Neural crest cell (in vitro differentiated cells): Measurements from ENCODE around the gene ACKR3. TPM values are rescaled to one million over a fixed set of nuclear protein-coding genes. Genes with fewer than 3 reads are reported as not detected.

Experiments
- DNase-seq: peaks from one replicate; pipeline ENCODE4 v3.0.0; 2021; ENCODE audit warnings: low read depth, mixed read lengths, low spot score
- H3K27ac Mint-ChIP-seq: one replicate; pipeline ENCODE4 v1.8.0; 2021; ENCODE audit warnings: mild to moderate bottlenecking, mixed read lengths; ENCODE audit not compliant: unreplicated experiment
- H3K27me3 Mint-ChIP-seq: 2 replicates; pipeline ENCODE4 v1.8.0; 2021; ENCODE audit warnings: low read depth, mild to moderate bottlenecking, mixed read lengths
- H3K36me3 Mint-ChIP-seq: 2 replicates; pipeline ENCODE4 v1.8.0; 2021; ENCODE audit warnings: low read depth, mild to moderate bottlenecking, mixed read lengths
- H3K4me1 Mint-ChIP-seq: 2 replicates; pipeline ENCODE4 v1.8.0; 2021; ENCODE audit warnings: mixed read lengths
- H3K4me3 Mint-ChIP-seq: one replicate; pipeline ENCODE4 v1.8.0; 2021; ENCODE audit warnings: mild to moderate bottlenecking, mixed read lengths
- H3K9me3 Mint-ChIP-seq: 2 replicates; pipeline ENCODE4 v1.8.0; 2021; ENCODE audit warnings: mixed read lengths
- CTCF ChIP-seq: fragments of 200-600 bp; sonication (generic); conservative IDR thresholded peaks from 2 replicates; pipeline ENCODE4 v1.5.0; 2021; ENCODE audit warnings: antibody characterized with exemption, mild to moderate bottlenecking
- total RNA-seq: library from RNA; stranded (reverse); gene quantifications from 2 replicates; pipeline ENCODE4 v1.2.1, GENCODE V29; 2021

Gene ACKR3
- total RNA-seq, 1 donor from 2014 or later = 24.5 TPM

GRCh38 chr2:236622201-236622600 lies 52.6 kb downstream of the ACKR3 start:
- peaks cover 24% of the 10 kb centered on the region for H3K4me1 Mint-ChIP-seq
- no peak overlapping the region for H3K27ac Mint-ChIP-seq
- no peak overlapping the region for H3K4me3 Mint-ChIP-seq
- TF ChIP-seq CTCF = no peak
- no peaks in the 10 kb centered on the region for H3K9me3 Mint-ChIP-seq
- H3K36me3 Mint-ChIP-seq = no peaks in the 10 kb centered on the region
- no peaks in the 10 kb centered on the region for H3K27me3 Mint-ChIP-seq
- DNase-seq = no peak

GRCh38 chr2:236622660-236623059 lies 53.0 kb downstream of the ACKR3 start:
- Mint-ChIP-seq H3K9me3 (no peaks in the 10 kb centered on the region), H3K27me3 (no peaks in the 10 kb centered on the region), H3K4me1 (peaks cover 24% of the 10 kb centered on the region), H3K27ac (no peak overlapping the region), H3K36me3 (no peaks in the 10 kb centered on the region), H3K4me3 (no peak overlapping the region)
- no peak for DNase-seq
- no peak for TF ChIP-seq CTCF

- Mint-ChIP-seq H3K27ac (peak overlapping the region; percentile 50), H3K36me3 (no peaks in the 10 kb centered on the region), H3K4me1 (peaks cover 24% of the 10 kb centered on the region), H3K4me3 (no peak overlapping the region), H3K9me3 (no peaks in the 10 kb centered on the region), H3K27me3 (no peaks in the 10 kb centered on the region)
- TF ChIP-seq CTCF = no peak
- no peak for DNase-seq
Observed at GRCh38 chr2:236623816-236624215, 54.2 kb downstream of the ACKR3 start.

GRCh38 chr2:236625156-236625690 lies 55.6 kb downstream of the ACKR3 start:
- TF ChIP-seq CTCF = no peak
- Mint-ChIP-seq H3K4me1 (peaks cover 30% of the 10 kb centered on the region), H3K36me3 (no peaks in the 10 kb centered on the region), H3K27me3 (no peaks in the 10 kb centered on the region), H3K27ac (no peak overlapping the region), H3K9me3 (no peaks in the 10 kb centered on the region), H3K4me3 (no peak overlapping the region)
- DNase-seq = no peak

GRCh38 chr2:236626391-236627150 lies 56.9 kb downstream of the ACKR3 start:
- TF ChIP-seq CTCF = no peak
- Mint-ChIP-seq H3K4me1 (peaks cover 34% of the 10 kb centered on the region), H3K27ac (peak overlapping the region; percentile 95), H3K27me3 (no peaks in the 10 kb centered on the region), H3K36me3 (no peaks in the 10 kb centered on the region), H3K4me3 (no peak overlapping the region), H3K9me3 (no peaks in the 10 kb centered on the region)
- DNase-seq = no peak
